NOMO-1 treated with DMSO at 0.1 percent for 48 hours (cell line): Measurements from ENCODE around the gene CBX4.
A peak's percentile ranks its signal among the peaks of the same experiment; 100 is the strongest.

Experiments used
- DNase-seq: peaks from one replicate; lab custom pipeline; 2025; ENCODE audit not compliant: unreplicated experiment; lab: John Stamatoyannopoulos, UW

The CBX4 gene

DNA sequence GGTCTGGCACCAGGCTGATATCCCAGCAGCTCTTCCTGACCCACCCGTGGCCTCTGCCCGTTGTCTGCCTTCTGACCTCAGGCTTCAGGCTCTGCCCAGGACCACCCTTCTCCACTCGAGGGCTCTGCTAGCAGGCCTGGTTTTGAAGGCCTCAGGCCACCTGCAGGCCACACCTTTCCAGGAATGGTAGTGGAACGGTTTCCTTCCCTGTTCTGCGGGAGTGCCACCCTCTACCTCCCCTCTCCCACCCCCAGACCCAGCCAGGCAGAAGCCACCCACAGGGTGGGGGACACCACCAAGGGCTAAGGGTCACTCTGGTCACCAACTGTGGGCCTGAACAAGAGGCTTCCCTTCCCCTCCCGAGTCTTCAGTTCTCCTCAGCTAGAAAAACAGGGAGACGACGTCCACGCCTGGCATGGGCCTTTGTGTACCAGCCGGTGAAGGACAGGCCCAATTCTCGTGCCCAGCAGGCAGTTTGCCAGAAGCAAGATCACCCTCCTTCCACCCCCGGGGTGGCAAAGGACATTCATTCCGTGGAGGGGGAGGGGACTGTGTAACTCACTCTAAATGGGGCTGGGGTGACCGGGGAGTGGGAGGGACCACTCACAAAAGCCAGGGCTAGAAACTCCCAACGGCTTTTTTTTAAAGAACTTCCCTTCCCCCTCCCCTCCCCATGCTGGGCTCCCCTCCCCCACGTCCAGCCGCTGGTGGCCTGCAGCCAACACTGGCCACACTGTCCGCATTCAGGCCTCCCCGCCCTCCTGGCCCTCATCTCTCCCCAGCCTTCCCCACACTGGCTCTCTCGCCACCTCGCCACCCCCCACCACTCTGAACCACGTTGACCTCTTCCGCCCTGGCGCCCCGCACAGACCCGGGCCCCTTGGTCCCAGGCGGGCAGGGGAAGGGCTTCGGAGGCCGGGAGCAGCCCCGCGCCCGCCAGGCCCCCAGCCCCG is 7.7 kb downstream of the CBX4 start:
- no peak for DNase-seq

DNA sequence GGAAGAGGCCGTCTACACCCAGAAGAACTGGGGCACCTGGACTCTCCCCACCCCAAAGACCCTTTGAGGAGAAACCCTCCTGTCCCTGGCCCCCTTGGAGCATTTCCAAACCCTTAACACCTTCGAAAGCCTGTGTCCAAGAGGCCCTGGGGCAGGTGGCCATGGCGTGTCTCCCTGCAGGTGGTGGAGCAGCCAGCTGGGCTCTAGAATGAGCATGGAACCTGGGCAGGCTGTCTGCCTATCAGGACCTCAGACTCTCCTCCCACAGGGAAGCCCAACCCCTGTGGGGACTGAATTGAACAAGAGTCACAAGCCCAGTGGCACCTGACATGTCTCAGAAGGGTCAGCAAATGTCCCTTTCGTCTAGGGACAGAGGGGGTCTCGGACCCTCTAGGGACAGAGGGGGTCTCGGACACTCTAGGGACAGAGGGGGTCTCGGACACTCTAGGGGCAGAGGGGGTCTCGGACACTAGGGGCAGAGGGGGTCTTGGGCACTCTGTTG is 8.4 kb downstream of the CBX4 start:
- DNase-seq: no peak

DNA sequence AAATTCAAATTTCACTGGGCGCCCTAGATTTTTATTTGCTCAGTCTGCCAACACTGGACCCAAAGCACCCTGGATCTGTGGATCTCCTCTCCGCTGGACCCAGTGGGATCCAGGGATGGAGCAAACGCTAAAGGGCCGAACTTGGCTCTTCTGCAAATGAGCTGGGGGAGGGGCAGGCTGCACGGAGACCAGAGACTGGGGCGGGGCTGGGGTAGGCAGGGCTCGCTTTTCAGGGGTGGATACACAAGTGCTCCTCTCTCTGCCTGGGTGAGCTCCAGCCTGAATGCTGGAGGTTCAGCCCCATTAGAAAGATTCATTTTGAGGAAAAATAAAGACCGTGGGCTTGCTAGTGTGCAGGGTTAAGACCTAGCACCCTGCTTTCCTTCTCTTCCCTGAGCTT is 8.9 kb downstream of the CBX4 start:
- DNase-seq: no peak

DNA sequence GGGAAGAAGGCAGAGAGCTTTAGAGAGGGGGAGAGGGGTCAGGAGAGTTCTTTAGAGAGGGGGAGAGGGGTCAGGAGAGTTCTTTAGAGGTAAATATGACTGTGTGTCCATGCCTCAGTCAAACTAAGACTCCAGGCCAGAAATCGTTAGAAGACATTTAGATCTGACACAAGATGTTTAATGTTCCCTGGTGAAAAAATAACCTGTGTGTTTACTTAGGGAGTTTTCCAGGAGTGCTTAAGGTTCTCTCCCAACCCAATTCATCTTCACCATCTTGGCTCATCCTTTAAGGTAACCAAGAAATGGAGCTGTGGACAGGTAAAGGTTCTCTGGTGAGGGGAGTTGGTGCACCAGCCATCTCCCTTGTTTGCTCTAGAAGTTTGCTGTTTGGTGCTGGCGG is 9.8 kb downstream of the CBX4 start:
- DNase-seq: no peak

DNA sequence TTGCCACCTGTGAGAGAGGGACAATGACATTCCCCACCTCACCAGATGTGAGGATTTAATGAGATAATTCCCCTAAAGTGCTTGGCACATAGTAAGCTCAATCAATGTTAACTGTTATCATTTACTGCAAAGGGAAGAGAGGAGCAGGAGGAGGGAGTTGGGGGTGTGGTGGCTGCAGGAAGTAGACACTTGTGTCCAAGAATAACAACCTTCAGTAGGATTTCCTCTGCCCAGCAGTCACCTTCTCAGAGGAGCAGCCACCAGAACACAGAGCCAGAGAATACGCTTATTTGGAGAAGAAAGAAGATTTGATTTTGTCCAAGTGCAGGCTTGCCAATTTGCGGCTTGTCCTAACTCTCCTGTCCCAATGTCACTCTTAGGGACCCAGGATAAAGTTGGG is 10.2 kb downstream of the CBX4 start:
- DNase-seq: no peak

DNA sequence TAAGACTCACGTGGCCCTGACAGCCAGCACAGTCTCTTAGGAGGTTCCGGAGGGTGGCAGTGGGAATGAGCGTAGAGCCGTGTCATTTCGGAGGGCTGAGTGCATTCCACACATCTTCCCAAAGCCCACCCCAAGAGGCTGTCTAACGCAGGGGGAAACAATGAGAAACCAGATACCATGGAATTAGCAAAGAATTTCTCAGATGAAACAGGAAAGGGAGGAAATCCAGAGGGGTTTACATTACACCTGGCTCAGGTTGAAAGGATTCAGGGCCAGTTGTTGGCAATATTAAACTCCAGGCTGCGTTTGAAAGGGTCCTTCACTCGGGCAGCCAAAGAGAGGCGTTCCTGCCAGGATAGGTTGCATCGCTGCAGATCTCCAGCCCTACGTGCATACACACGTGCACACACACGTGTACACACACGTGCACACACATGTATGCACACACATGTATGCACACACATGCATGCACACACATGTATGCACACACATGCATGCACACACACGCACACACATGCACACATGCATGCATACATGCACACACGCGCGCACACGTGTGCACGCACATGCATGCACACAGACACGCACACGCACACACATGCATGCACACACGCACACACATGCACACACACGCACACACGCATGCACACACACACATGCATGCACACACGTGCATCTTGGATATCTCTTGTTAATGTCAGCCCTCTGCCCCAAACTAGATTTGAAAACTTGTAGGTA is 12.2 kb downstream of the CBX4 start:
- no peak for DNase-seq

DNA sequence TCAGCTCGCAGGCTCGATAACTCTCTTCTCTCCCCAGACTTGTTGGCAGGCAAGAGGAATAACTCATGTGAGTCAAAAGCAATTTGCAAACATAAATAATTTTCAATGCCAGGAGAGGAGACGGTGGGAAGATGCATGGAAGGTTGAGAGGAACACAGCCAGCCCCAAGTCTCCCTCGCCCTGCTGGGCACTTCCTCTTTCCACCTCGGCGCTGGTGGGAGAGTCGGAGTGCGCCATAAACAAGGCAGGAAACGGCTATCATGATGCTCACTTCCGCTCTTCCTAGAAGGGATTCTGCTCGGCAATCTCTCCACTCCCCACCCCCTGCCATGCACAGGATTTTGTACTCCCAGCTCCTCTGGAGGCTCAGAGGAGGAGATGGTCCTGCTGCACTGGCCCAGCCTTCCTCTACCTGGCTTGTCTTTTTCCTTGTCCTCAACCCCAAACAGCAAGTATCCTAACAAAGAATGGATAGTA is 13.0 kb downstream of the CBX4 start:
- peak; percentile 61 for DNase-seq

DNA sequence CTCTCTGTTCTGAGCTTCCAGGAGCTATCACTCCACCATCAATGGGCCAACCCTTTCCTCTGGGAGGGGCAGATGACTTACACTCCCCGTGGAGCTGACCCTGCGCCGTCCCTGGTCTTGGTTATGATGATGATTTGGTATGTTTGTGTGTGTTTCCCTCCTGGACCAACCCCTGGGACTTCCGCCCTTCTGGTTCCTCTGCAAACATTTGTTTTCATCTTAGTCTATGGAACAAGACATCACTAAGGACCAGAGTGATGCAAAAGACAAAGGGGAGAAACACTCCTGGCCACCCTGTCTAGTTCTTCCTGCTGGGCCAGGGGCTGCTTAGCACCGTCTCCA is 13.7 kb downstream of the CBX4 start:
- DNase-seq: no peak

DNA sequence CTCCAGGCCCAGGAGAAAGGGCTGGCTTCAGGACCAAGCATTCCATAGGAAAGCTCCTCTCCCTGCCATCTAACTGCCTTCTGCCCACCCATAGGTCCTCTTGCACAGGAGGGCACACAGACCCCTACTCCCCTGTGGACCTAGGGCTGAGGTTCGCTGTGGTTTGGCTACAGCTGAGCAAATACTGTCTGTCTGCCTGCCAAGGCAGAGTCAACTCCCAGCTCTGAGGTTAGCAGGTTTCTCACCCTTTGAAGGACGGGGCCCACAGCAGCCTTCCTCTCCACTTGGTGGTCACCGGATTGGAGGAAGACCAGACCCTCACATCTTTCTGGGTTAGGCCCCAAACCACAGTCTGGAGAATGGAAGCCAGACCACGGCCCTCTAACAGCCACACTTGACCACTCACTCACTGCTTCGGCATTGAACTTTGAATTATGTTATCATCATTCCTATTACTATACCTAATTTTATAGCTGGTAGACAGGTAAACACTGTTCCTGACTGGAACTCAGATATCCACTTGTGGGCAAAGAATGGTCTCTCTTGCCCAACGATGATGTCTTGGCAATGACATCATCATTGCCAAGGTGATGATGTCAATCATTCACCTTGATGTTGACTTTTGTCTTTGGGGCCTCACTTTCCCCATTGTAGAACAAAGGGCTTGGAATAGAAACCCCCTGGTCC is 14.2 kb downstream of the CBX4 start:
- no peak for DNase-seq

DNA sequence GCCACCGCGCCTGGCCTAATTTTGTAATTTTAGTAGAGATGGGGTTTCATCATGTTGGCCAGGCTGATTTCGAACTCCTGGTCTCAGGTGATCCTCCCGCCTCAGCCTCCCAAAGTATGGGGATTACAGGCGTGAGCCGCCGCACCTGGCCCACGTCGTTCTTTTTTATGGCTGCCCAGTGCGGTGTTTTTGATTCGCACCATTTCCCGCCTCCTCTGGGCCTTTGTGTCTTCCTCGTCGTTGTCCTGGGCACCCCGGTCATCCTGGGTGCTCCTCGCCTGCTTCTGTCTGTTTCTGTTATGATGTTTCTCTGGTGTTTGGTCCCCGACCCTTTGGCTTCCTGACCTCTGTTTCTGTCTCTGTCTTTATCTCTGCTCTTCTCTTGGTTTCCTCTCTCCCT is 15.0 kb downstream of the CBX4 start:
- DNase-seq: no peak

DNA sequence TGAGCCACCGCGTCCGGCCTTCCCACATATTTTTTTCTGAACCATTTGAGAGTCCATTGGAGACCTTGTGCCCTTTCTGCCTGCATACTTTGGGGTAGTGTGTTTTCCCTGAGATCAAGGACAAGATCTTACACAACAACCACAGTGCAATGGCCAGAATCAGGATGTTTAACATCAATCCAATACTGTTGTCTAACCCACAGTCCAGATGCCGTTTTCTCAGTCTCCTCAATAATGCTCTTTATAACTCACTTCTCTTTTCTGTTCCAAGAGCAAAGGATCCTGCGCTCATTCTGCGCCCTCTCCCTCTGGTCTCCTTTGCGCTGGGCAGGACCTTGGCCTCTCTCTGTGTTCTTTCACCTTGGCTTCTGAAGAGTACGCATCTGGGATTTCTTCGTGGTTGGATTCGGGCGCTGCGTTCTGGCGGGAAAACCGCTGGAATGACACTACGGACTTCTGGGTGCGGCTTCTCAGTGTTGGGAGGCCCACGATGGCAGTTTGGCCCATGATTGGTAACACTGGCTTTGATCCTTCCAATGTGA is 16.6 kb downstream of the CBX4 start:
- DNase-seq: no peak

DNA sequence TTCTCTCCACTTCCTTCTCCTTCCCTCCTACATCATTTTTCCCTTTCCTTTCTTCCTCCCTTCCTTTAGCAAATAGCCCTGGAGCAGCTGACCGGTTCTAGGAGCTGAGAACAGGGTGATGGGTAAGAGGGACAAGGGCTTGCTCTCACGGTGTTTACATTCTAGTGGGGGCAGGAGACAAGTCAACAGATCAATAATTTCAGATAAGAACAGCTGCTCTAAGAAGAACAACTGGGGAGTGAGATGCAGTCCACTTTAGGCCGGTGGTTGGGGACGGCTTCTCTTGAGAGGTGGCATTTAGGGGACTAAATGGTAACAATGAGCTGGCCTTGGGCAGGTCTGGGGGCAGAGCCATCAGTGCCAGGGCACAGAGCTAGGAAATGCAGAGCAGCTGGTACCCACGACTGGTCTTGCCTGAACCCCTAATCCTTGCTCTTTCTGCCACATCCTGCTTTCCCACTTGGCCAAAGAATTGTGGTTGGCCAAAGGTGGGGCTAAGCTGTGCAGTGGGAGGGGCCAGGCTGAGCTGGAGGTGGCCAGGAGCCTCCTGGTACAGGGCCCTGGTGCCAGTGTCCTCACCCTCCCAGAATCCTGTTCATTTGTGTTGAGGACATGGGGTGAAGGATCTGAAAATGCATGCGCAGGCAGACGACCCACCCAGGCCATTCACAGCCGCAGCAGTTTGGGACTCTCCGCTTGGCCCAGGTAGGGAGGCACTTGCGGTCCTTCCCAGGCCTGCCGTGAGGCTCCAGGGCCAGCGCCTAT is 17.7 kb downstream of the CBX4 start:
- DNase-seq: no peak

DNA sequence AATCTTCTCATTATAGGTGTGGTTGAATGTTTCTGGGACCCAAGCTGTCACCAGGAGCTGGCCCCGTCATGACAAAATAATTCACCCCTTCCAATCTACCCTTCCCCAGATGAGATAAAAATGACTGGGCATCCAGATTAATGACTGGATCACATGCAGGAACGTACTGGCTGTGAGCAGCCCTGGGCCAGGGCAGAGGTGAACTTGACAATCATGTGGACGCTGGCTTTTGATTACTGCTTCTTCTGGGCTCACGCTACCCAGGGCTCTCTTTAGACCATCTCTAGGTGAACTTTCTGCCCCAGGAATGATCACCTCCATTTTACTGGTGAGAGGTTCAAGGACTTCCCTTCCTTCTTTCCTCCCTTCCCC is 18.3 kb downstream of the CBX4 start:
- DNase-seq: no peak

DNA sequence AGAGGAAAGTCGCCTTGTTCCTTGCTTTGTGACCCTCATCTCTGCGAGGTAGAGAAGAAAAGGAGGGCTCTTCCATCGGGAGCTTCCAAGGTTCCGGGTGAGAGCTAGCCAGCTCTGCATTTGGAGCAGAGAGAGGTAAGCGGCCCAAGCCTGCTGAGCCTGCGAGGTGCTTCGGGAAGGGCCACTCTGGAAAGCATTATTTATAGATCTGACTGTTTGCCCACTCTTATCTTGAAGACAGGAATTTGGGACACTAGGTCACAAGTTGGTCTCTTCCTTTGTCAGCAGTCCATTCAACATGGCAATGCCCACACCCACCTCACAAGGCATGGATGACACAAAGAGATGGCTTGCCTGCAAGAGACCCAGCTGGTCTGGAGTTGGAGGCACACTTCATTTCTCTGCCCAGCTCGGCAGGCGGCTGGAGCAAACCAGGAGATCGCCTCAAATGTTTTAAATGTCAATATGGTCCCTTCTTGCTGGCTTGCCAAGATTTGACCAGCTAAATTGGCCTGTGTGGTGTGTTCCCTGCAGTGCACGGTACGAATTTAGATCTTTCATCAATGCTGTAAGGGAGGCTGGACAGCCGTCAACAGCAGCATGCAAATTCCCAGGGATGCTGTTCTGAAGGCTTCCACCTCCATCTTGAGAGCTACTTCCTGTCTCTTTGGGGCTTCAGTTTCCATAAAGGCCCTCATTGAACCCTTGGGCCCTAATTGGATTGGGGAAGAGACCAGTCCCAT is 19.5 kb downstream of the CBX4 start:
- DNase-seq: no peak

DNA sequence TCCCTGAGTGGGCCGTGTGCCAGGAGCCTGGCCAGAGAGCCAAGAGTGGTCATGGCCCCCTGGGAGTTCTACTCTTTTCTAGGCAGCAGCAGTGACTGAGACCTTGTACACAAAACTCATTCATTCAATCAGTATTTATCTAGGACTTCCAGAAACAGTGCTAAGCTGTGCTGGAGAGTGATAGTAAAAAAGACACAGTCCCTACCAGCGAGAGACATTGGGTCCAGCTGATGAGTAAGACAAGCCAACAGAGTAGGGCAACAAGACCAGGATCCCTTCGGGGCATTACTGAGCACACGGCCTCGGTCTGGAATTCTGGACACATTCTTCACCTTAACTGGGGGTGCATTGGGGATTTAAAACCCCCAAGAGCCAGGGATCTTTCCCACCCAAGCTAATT is 20.2 kb downstream of the CBX4 start:
- no peak for DNase-seq

DNA sequence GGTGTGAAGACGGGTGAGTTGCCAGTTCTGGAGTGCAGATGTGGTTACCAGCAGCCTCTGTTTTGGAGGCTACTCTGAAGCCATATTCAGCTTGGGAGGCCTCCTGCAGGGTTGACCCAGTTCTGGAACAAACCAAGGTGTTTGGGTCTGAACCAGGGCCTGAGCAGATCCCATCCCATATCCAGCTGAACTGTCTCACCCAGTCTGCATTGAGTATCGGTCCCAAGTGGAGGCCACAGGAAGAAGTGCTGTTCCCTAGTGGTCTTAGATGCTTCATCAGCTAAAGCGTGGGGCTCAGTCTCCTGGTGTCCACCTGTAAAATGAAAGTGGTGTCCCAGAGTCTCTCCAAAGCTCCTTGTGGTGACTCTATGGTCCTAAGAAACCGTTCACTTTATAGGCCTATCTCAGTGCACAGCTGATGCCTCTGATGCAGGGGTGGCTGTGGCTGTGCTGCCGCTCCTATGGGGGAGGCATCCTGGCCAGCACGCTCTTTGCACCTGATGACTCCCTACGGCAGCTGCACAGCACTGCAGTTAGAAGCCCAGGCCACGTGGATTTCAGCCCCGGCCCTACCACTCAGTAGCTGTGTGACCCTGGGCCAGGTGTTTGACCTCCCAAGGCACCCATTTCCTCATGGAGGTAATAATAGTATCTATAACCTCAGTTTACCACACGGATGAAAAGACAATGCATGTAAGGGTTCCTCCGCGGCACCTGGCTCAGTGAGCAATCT is 21.0 kb downstream of the CBX4 start:
- DNase-seq: no peak

DNA sequence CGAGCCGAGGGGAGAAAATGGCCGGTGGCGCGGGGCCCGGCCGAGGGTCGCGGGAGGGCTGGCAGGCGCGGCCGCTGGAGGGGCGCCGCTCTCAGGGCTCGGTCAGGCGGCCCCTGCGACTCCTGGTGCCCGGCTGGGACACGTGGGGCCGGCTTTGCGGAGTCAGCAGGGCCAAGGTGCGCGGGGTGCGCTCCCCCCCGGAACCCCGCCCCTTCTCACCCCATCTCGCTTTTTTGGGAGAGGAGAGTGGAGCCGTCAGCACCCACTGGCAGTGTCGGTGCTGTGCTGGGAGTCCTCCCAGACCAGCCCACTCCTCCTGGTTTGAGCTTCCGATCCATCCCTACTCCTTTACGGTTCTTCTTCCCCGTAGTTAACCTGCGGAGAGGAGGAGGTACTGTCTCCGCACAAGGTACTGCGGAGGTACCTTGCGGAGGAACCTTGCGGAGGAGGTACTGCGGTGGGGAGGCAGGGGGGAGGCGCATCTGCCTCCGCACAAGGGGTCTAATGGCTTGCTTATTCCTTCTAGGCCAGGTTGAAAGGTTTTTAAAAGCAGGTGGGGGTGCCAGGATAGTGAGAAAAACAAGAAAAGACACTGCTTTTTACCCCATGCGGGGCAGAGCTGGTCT is 23.3 kb downstream of the CBX4 start:
- DNase-seq: no peak

DNA sequence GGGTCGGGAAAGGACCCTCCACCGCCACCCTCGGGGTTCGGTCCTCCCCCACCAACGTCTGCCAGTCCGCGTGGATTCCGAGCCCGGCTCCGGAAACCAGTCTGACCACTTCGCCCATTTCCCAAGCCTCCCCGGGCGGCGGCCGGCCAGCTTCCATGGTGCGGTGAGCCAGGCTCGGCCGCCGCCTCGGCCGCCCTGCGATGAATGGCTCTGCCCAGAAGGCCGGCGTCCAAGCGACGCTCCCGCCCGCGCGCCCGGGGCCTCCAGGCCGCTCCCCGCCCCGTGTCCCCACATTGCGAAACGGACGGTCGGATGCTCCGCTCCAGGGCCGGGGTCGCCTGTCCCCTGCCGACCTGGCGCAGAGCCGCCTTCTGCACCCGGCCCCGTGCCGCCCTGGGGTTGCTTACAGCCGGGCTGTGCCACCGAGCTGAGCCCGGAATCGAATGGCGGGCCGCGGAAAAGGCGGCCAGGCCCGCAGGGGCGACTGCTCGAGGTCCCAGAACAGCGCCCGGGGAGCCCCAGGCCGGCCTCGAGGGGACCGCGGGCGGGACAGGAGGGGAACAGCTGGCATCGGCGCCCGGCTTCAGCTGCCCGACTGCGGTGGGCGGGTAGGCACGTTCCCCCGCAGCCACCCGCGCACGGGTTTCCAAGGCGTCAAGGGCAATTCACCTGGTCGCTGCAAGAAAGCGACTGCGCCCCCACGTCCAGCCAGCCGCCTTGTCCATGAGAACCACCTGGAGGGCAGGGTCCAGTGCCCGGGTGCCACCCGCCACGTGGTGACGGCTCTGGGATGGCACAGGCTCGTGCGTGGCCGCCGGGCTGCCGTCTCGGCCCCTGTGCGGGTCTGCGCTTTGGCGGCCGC is 24.0 kb downstream of the CBX4 start:
- no peak for DNase-seq
